ENCODE measurements around the gene CRYZL1.

DNA sequence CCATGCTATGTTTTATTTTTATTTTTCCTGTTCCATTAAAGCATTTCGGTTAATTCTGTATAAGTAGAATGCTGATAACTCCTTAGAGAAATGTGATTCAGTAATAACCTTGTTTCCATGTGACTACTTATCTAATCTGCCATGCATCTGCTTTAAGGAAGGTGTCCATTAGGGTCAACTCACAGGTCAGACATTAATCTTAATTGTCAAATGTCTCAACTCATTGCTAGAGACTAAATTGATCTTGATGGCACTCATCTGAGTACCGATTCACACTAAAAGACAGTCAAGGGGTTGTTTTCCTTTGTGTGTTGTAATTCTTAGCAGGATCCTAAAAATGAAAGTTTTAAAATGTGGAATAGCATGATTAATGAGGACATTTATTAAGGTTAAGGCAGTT lies 42.5 kb upstream of the CRYZL1 start:
- TF ChIP-seq CHD2 (IDR thresholded peaks at IDR 0.05; ENCODE audit: low read length) (no peak), JUN (IDR thresholded peaks at IDR 0.05; ENCODE audit: low read depth, low read length) (no peak), GTF2F1 (IDR thresholded peaks at IDR 0.05; ENCODE audit: borderline replicate concordance, low read depth, low read length) (no peak), EGR1 (IDR thresholded peaks at IDR 0.05; ENCODE audit: borderline replicate concordance, low read depth, low read length) (no peak), POLR2A (IDR thresholded peaks at IDR 0.05; ENCODE audit: control extremely low read depth in 1 of 2, low read depth in 2 of 2, low read length in 2 of 2) (no peak), BCL11A (IDR thresholded peaks at IDR 0.05; ENCODE audit: low read depth in 2 of 2, low read length in 2 of 2) (no peak)
- TF ChIP-seq, protein P1, sequence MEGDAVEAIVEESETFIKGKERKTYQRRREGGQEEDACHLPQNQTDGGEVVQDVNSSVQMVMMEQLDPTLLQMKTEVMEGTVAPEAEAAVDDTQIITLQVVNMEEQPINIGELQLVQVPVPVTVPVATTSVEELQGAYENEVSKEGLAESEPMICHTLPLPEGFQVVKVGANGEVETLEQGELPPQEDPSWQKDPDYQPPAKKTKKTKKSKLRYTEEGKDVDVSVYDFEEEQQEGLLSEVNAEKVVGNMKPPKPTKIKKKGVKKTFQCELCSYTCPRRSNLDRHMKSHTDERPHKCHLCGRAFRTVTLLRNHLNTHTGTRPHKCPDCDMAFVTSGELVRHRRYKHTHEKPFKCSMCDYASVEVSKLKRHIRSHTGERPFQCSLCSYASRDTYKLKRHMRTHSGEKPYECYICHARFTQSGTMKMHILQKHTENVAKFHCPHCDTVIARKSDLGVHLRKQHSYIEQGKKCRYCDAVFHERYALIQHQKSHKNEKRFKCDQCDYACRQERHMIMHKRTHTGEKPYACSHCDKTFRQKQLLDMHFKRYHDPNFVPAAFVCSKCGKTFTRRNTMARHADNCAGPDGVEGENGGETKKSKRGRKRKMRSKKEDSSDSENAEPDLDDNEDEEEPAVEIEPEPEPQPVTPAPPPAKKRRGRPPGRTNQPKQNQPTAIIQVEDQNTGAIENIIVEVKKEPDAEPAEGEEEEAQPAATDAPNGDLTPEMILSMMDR (IDR thresholded peaks at IDR 0.05; ENCODE audit: control extremely low read depth in 1 of 3, insufficient read depth in 1 of 3, low read depth in 1 of 3, low read length in 3 of 3): no peak
- TF ChIP-seq, protein P2, sequence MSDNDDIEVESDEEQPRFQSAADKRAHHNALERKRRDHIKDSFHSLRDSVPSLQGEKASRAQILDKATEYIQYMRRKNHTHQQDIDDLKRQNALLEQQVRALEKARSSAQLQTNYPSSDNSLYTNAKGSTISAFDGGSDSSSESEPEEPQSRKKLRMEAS (IDR thresholded peaks at IDR 0.05): no peak

Measured in H1 (cell line).